Neural cell (in vitro differentiated cells): ENCODE results near the gene ZNF22. TPM values are rescaled to one million over a fixed set of nuclear protein-coding genes. Genes with fewer than 3 reads are reported as not detected.
A peak's percentile ranks its signal among the peaks of the same experiment; 100 is the strongest.

Experiments
- H2AFZ ChIP-seq: fragments of 200-600, 300-800 bp; sonication (generic), shearing (Covaris generic); 2 replicates; pipeline ENCODE4 v1.6.0; 2014; ENCODE audit warnings: low read depth, mild to moderate bottlenecking, antibody characterized with exemption, low read length, moderate library complexity
- H3F3A ChIP-seq: fragments of 200-600 bp; shearing (Covaris generic); 2 replicates; pipeline ENCODE4 v1.6.1; 2016; ENCODE audit warnings: mild to moderate bottlenecking, moderate library complexity, mixed read lengths, antibody characterized with exemption, low read length; ENCODE audit not compliant: insufficient read depth, poor library complexity, severe bottlenecking
- H3K27ac ChIP-seq: fragments of 200-600, 300-800 bp; sonication (generic), shearing (Covaris generic); 2 replicates; pipeline ENCODE4 v1.5.1; 2014; ENCODE audit warnings: mild to moderate bottlenecking, low read length, moderate library complexity
- H3K27me3 ChIP-seq: fragments of 300-800, 200-600 bp; sonication (generic), shearing (Covaris generic); 2 replicates; pipeline ENCODE4 v1.6.0; 2014; ENCODE audit warnings: mild to moderate bottlenecking, low read depth, low read length, moderate library complexity; ENCODE audit not compliant: insufficient read depth
- H3K36me3 ChIP-seq: fragments of 300-800, 200-600 bp; sonication (generic), shearing (Covaris generic); 2 replicates; pipeline ENCODE4 v1.5.1; 2014; ENCODE audit warnings: mild to moderate bottlenecking, antibody characterized with exemption, low read length, moderate library complexity; ENCODE audit not compliant: insufficient read depth
- H3K4me2 ChIP-seq: fragments of 300-800, 200-600 bp; sonication (generic), shearing (Covaris generic); 2 replicates; pipeline ENCODE4 v1.6.0; 2014; ENCODE audit warnings: mild to moderate bottlenecking, low read length
- H3K4me3 ChIP-seq: fragments of 300-800, 200-600 bp; sonication (generic), shearing (Covaris generic); 2 replicates; pipeline ENCODE4 v1.5.1; 2014; ENCODE audit warnings: mild to moderate bottlenecking, low read length, moderate library complexity
- H3K79me2 ChIP-seq: fragments of 200-600 bp; shearing (Covaris generic); replicated peaks from 2 replicates; pipeline ENCODE4 v1.6.0; 2014; ENCODE audit warnings: mild to moderate bottlenecking, low read length, moderate library complexity; ENCODE audit not compliant: insufficient read depth
- H3K9ac ChIP-seq: fragments of 300-800, 200-600 bp; sonication (generic), shearing (Covaris generic); 2 replicates; pipeline ENCODE4 v1.6.1; 2016; ENCODE audit warnings: mild to moderate bottlenecking, low read length, mixed read lengths
- H3K9me2 ChIP-seq: fragments of 200-600 bp; shearing (Covaris generic); 2 replicates; pipeline ENCODE4 v1.6.1; 2016; ENCODE audit warnings: mild to moderate bottlenecking, low read length, mixed read lengths; ENCODE audit not compliant: insufficient read depth
- H3K9me3 ChIP-seq: fragments of 200-600, 300-800 bp; sonication (generic), shearing (Covaris generic); 2 replicates; pipeline ENCODE4 v1.6.1; 2016; ENCODE audit warnings: mild to moderate bottlenecking, mixed run types, low read length, moderate library complexity, mixed read lengths
- H4K20me1 ChIP-seq: fragments of 200-600 bp; shearing (Covaris generic); 2 replicates; pipeline ENCODE4 v1.6.1; 2016; ENCODE audit warnings: mild to moderate bottlenecking, mixed run types; ENCODE audit not compliant: insufficient read depth
- EP300 ChIP-seq: fragments of 450-650 bp; conservative IDR thresholded peaks from 2 replicates; pipeline ENCODE4 v1.6.1; 2014; ENCODE audit warnings: antibody characterized with exemption, mild to moderate bottlenecking, moderate library complexity; ENCODE audit not compliant: poor library complexity, severe bottlenecking
- EZH2 ChIP-seq: fragments of 200-600, 300-800 bp; shearing (Covaris generic), sonication (generic); IDR thresholded peaks from 2 replicates; pipeline ENCODE4 v1.6.1; 2014; ENCODE audit warnings: antibody characterized with exemption, low read length, borderline replicate concordance, mild to moderate bottlenecking; ENCODE audit not compliant: insufficient read depth, poor library complexity, severe bottlenecking
- MXI1 ChIP-seq: fragments of 450-650 bp; conservative IDR thresholded peaks from 2 replicates; pipeline ENCODE4 v1.6.1; 2014; ENCODE audit warnings: antibody characterized with exemption, mild to moderate bottlenecking; ENCODE audit not compliant: poor library complexity, severe bottlenecking
- POLR2AphosphoS5 ChIP-seq: IDR thresholded peaks from 2 replicates; pipeline ENCODE4 v1.6.1; 2012
- RAD21 ChIP-seq: fragments of 450-650 bp; conservative IDR thresholded peaks from 2 replicates; pipeline ENCODE4 v1.6.1; 2014; ENCODE audit warnings: antibody characterized with exemption, mild to moderate bottlenecking, moderate library complexity
- SMC3 ChIP-seq: fragments of 450-650 bp; conservative IDR thresholded peaks from 2 replicates; pipeline ENCODE4 v1.6.1; 2014; ENCODE audit warnings: antibody characterized with exemption, mild to moderate bottlenecking, moderate library complexity; ENCODE audit not compliant: poor library complexity
- TAF1 ChIP-seq: IDR thresholded peaks from 2 replicates; pipeline ENCODE4 v1.6.1; 2012; ENCODE audit warnings: low read depth
- polyA plus RNA-seq: library from polyadenylated mRNA; depleted of rRNA; stranded (reverse); fragments of >200 nt; gene quantifications from 2 replicates; pipeline ENCODE4 v1.2.3, GENCODE V29; 2014
- TF ChIP-seq, protein P1 (sequence below): fragments of 450-650 bp; IDR thresholded peaks from 2 replicates; pipeline ENCODE4 v1.5.1; 2014; ENCODE audit warnings: antibody characterized with exemption, mild to moderate bottlenecking, moderate library complexity; ENCODE audit not compliant: poor library complexity, severe bottlenecking
- TF ChIP-seq, protein P2 (sequence below): IDR thresholded peaks from 2 replicates; pipeline ENCODE4 v1.6.1; 2012; ENCODE audit warnings: borderline replicate concordance

Gene ZNF22
- polyA plus RNA-seq, 1 donor from 2014 or later = 32.9 TPM

DNA sequence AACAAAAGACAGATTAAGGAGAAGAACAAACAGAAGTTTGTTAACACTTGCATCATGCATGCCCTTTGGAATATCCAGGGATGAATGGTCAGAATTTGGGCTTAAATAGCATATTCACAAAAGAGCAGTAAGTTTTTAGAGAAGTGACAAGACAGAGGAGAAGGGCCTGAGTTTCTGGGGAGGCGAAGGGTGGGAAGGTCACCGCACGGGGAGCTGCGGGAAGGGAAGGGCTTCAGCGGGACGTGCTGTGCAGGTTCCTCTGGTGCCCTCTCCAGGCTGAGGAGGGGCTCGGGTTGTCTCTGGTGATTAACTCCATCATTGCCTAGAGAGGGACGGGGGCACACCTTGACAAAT is 10.4 kb upstream of the ZNF22 start:
- Histone ChIP-seq H3K9ac (no peak overlapping the region), H3K9me2 (no peaks in the 10 kb centered on the region), H3K27ac (no peak overlapping the region)

DNA sequence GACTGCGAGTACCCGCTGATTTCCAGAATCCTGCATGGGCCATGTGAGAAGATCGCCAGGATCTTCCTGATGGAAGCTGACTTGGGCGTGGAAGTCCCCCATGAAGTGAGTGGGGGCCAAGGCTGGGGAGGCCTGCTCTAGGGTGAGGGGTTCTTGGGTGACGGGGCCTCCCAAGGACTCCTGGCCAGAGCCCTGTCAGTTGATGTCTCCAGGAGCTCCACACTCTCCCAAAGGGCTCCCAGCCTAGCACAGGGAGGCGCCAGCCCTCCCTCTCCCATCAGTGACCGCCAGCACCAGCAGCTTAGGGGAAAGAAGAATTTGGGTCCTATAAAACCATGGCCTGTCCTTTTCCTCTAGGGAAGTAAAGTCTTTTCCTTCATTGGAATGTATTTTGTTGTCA is 9.8 kb upstream of the ZNF22 start:
- Histone ChIP-seq H3F3A (no peaks in the 10 kb centered on the region), H3K4me3 (no peak overlapping the region), H3K9ac (no peak overlapping the region), H3K27me3 (no peaks in the 10 kb centered on the region), H3K79me2 (no peaks in the 10 kb centered on the region), H3K36me3 (no peaks in the 10 kb centered on the region), H3K9me3 (no peaks in the 10 kb centered on the region), H3K9me2 (no peaks in the 10 kb centered on the region), H4K20me1 (no peaks in the 10 kb centered on the region), H3K27ac (no peak overlapping the region), H2AFZ (no peak overlapping the region), H3K4me2 (no peak overlapping the region)
- TF ChIP-seq RAD21 = no peak

More for the DNA sequence above, 10.4 kb upstream of the ZNF22 start:
- Histone ChIP-seq H3K36me3 (no peaks in the 10 kb centered on the region), H3K4me3 (no peak overlapping the region), H3K9me3 (no peaks in the 10 kb centered on the region), H2AFZ (no peak overlapping the region), H3K4me2 (no peak overlapping the region), H3F3A (no peaks in the 10 kb centered on the region), H3K79me2 (no peaks in the 10 kb centered on the region), H4K20me1 (no peaks in the 10 kb centered on the region), H3K27me3 (no peaks in the 10 kb centered on the region)
- TF ChIP-seq, protein P1, sequence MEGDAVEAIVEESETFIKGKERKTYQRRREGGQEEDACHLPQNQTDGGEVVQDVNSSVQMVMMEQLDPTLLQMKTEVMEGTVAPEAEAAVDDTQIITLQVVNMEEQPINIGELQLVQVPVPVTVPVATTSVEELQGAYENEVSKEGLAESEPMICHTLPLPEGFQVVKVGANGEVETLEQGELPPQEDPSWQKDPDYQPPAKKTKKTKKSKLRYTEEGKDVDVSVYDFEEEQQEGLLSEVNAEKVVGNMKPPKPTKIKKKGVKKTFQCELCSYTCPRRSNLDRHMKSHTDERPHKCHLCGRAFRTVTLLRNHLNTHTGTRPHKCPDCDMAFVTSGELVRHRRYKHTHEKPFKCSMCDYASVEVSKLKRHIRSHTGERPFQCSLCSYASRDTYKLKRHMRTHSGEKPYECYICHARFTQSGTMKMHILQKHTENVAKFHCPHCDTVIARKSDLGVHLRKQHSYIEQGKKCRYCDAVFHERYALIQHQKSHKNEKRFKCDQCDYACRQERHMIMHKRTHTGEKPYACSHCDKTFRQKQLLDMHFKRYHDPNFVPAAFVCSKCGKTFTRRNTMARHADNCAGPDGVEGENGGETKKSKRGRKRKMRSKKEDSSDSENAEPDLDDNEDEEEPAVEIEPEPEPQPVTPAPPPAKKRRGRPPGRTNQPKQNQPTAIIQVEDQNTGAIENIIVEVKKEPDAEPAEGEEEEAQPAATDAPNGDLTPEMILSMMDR = peak; percentile 57
- TF ChIP-seq TAF1 (no peak), RAD21 (peak; percentile 49), SMC3 (peak; percentile 23), EZH2 (no peak)
- TF ChIP-seq, protein P2, sequence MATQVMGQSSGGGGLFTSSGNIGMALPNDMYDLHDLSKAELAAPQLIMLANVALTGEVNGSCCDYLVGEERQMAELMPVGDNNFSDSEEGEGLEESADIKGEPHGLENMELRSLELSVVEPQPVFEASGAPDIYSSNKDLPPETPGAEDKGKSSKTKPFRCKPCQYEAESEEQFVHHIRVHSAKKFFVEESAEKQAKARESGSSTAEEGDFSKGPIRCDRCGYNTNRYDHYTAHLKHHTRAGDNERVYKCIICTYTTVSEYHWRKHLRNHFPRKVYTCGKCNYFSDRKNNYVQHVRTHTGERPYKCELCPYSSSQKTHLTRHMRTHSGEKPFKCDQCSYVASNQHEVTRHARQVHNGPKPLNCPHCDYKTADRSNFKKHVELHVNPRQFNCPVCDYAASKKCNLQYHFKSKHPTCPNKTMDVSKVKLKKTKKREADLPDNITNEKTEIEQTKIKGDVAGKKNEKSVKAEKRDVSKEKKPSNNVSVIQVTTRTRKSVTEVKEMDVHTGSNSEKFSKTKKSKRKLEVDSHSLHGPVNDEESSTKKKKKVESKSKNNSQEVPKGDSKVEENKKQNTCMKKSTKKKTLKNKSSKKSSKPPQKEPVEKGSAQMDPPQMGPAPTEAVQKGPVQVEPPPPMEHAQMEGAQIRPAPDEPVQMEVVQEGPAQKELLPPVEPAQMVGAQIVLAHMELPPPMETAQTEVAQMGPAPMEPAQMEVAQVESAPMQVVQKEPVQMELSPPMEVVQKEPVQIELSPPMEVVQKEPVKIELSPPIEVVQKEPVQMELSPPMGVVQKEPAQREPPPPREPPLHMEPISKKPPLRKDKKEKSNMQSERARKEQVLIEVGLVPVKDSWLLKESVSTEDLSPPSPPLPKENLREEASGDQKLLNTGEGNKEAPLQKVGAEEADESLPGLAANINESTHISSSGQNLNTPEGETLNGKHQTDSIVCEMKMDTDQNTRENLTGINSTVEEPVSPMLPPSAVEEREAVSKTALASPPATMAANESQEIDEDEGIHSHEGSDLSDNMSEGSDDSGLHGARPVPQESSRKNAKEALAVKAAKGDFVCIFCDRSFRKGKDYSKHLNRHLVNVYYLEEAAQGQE = no peak

DNA sequence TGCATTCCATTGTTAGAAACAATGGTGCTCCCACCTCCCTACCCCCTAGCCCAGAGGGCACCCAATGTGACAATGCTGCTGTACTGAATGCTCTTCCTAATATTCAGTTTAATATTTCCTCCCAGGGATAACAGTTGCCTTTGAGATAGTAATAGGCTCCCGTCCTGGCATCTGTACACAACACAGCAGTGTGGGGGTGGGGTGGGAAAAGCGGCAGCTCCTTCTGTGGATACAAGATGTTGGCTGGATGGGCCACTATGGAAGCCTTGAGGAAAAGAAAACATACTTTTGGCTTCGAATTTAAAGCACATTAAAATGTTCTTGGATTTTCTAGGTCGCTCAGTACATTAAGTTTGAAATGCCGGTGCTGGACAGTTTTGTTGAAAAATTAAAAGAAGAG is 9.2 kb upstream of the ZNF22 start:
- no peak overlapping the region for H3K4me2 ChIP-seq

More for the DNA sequence above, 9.2 kb upstream of the ZNF22 start:
- Histone ChIP-seq H2AFZ (no peak overlapping the region), H3K9me3 (no peaks in the 10 kb centered on the region), H4K20me1 (no peaks in the 10 kb centered on the region), H3K9me2 (no peaks in the 10 kb centered on the region), H3K9ac (no peak overlapping the region), H3K27ac (no peak overlapping the region), H3K4me3 (no peak overlapping the region), H3F3A (no peaks in the 10 kb centered on the region), H3K79me2 (no peaks in the 10 kb centered on the region), H3K36me3 (no peaks in the 10 kb centered on the region), H3K27me3 (no peaks in the 10 kb centered on the region)
- TF ChIP-seq MXI1 = no peak
- TF ChIP-seq, protein P2 = no peak
- TF ChIP-seq TAF1 = no peak
- no peak for TF ChIP-seq EP300
- no peak for TF ChIP-seq POLR2AphosphoS5
- TF ChIP-seq RAD21 = no peak
- no peak for TF ChIP-seq EZH2
- TF ChIP-seq, protein P1 = no peak
- no peak for TF ChIP-seq SMC3
